Colonic mucosa (tissue), 4 donors: Measurements from ENCODE around the gene PLCG2. TPM values are rescaled to one million over a fixed set of nuclear protein-coding genes. Genes with fewer than 3 reads are reported as not detected.

Experiments
- DNase-seq: peaks from one replicate; pipeline ENCODE4 v3.0.0-alpha.2; 2020
- H3K27ac ChIP-seq: fragments of 200-600 bp; one replicate; pipeline ENCODE4 v1.8.0; 2021
- H3K27me3 ChIP-seq: fragments of 200-600 bp; one replicate; pipeline ENCODE4 v1.8.0; 2021
- H3K36me3 ChIP-seq: fragments of 200-600 bp; one replicate; pipeline ENCODE4 v1.8.0; 2021
- H3K4me1 ChIP-seq: fragments of 200-600 bp; one replicate; pipeline ENCODE4 v1.8.0; 2021; ENCODE audit warnings: mild to moderate bottlenecking
- H3K4me3 ChIP-seq: fragments of 200-600 bp; one replicate; pipeline ENCODE4 v1.8.0; 2021
- H3K9ac ChIP-seq, 2 donors: one replicate each; pipeline ENCODE4 v1.7.0; 2013; ENCODE audit warnings: control low read depth in 2 of 2, low read depth in 2 of 2, low read length in 2 of 2
- H3K9me3 ChIP-seq: fragments of 200-600 bp; one replicate; pipeline ENCODE4 v1.8.0; 2021
- intact Hi-C: fragments of 100-400 bp; cut with DNase I; formaldehyde crosslinking; loops from one replicate; pipeline ENCODE4 v1.14.1; 2022
- total RNA-seq, 2 donors: library from RNA; stranded (reverse); fragmentation: NEBNext Ultra II Directional in 1 of 2; extraction: Animal tissue kit (Norgen Biotek cat#: 25700) in 1 of 2; gene quantifications; one replicate each; pipeline ENCODE4 v1.2.1, GENCODE V29; 2021
- TF ChIP-seq, protein P1 (sequence below): fragments of 200-600 bp; IDR thresholded peaks from one replicate; pipeline ENCODE4 v1.8.0; 2022; ENCODE audit warnings: antibody characterized with exemption, mild to moderate bottlenecking
- donor health status: healthy.
- donor health status: DM: no; HTN: no; CAD: no.
- donor health status: DM: no; HTN: no; CAD: no.

The PLCG2 gene
- total RNA-seq, 2 donors from 2014 or later, result 9.1 to 9.6 TPM

DNA sequence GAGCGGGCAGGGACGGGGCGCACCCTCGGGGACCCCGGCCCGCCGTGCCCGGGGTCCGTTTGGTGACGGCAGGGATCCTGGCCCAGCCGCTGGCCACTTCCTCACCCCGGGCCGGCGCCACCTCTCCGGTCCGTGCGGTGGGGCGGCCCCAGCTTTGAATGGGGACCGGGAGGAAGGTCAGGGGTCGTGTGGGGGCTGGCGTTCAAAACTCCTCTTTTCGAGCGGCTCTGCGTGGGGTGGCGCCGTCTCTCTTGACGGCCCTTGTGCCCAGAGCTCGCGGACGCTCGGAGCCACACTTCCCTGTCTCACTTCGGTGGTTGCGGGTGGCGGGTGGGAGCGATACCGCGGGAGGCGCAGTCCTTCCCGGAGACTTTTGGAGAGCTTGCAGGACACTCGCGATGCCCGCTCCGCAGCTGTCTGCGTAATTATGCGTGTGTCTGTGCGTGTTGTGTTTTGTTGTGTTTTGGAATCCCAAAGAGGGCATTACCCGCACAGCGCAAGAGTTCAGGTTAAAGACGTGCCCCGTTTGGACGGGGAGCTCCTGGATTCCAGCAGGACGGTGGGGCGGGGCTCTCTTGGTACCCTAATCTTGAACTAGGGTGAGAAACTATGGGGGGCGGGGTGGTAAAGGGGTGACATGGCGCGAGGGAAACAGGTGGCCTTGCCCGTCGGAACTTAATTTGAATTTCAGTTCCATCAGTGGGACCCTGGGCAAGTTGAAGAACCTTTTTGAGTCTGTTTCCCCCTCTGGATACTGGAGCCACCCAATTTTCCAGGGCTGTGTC, 637 bp downstream of the PLCG2 start:
- no peak for DNase-seq
- Histone ChIP-seq H3K9ac (peak overlapping the region; percentile 51 to 85), H3K4me1 (no peaks in the 10 kb centered on the region), H3K9me3 (no peaks in the 10 kb centered on the region), H3K36me3 (no peaks in the 10 kb centered on the region), H3K27ac (peak overlapping the region; percentile 12), H3K27me3 (peaks cover 22% of the 10 kb centered on the region), H3K4me3 (peak overlapping the region; percentile 60)
- intact Hi-C loops, result no loop called here
- TF ChIP-seq, protein P1, sequence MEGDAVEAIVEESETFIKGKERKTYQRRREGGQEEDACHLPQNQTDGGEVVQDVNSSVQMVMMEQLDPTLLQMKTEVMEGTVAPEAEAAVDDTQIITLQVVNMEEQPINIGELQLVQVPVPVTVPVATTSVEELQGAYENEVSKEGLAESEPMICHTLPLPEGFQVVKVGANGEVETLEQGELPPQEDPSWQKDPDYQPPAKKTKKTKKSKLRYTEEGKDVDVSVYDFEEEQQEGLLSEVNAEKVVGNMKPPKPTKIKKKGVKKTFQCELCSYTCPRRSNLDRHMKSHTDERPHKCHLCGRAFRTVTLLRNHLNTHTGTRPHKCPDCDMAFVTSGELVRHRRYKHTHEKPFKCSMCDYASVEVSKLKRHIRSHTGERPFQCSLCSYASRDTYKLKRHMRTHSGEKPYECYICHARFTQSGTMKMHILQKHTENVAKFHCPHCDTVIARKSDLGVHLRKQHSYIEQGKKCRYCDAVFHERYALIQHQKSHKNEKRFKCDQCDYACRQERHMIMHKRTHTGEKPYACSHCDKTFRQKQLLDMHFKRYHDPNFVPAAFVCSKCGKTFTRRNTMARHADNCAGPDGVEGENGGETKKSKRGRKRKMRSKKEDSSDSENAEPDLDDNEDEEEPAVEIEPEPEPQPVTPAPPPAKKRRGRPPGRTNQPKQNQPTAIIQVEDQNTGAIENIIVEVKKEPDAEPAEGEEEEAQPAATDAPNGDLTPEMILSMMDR, result no peak

- intact Hi-C loops, result no loop called here
- no peaks in the 10 kb centered on the region for H3K4me1 ChIP-seq
- peak overlapping the region; percentile 60 for H3K4me3 ChIP-seq
- H3K27ac ChIP-seq, result no peak overlapping the region
- no peak for DNase-seq
- peaks cover 22% of the 10 kb centered on the region for H3K27me3 ChIP-seq
- H3K36me3 ChIP-seq, result no peaks in the 10 kb centered on the region
- H3K9me3 ChIP-seq, result no peaks in the 10 kb centered on the region
- TF ChIP-seq, protein P1, result no peak
- peak overlapping the region in 1 of 2 donors; percentile 51 for H3K9ac ChIP-seq
Measured at GRCh38 chr16:81780350-81780749, 1.3 kb downstream of the PLCG2 start.

DNA sequence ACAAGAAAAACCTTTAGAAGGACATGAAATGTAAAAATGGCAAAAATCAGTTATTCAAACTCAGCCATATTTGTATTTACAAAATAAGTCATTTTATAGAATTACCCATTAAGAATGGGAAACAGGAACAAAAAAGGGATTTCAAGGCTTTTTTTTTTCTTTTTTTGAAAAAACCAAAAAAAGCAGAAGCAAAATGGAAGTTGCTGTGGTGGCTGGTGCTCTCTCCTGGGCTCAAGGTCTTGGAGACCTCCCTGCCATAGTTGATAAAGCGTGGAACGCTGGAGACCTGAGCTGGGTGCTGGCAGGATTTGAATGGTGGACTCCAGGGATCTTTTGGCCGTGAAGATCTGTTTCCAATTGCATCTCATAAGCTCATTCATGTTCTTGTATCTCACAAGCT, 3.1 kb downstream of the PLCG2 start:
- H3K9ac ChIP-seq, result no peak overlapping the region
- no peak overlapping the region for H3K4me3 ChIP-seq
- no peaks in the 10 kb centered on the region for H3K36me3 ChIP-seq
- H3K9me3 ChIP-seq, result no peaks in the 10 kb centered on the region
- H3K27ac ChIP-seq, result no peak overlapping the region
- TF ChIP-seq, protein P1, result no peak
- H3K4me1 ChIP-seq, result no peaks in the 10 kb centered on the region
- peaks cover 22% of the 10 kb centered on the region for H3K27me3 ChIP-seq
- intact Hi-C loops, result no loop called here
- no peak for DNase-seq

- Histone ChIP-seq H3K36me3 (no peaks in the 10 kb centered on the region), H3K9me3 (no peaks in the 10 kb centered on the region), H3K27ac (no peak overlapping the region), H3K4me3 (no peak overlapping the region), H3K27me3 (peaks cover 22% of the 10 kb centered on the region), H3K4me1 (no peaks in the 10 kb centered on the region), H3K9ac (peak overlapping the region in 1 of 2 donors; percentile 24)
- intact Hi-C loops, result no loop called here
- TF ChIP-seq, protein P1, result no peak
- DNase-seq, result no peak
Measured at GRCh38 chr16:81784072-81784795, 5.1 kb downstream of the PLCG2 start.

- Histone ChIP-seq H3K27ac (no peak overlapping the region), H3K9ac (no peak overlapping the region), H3K27me3 (peaks cover 11% of the 10 kb centered on the region), H3K4me3 (no peak overlapping the region), H3K9me3 (no peaks in the 10 kb centered on the region), H3K4me1 (no peaks in the 10 kb centered on the region), H3K36me3 (no peaks in the 10 kb centered on the region)
- TF ChIP-seq, protein P1, result no peak
- DNase-seq, result no peak
- intact Hi-C loops, result no loop called here
Measured at GRCh38 chr16:81785138-81785924, 6.2 kb downstream of the PLCG2 start.
